ENCODE measurements around the gene TLL2.

TLL2 gene

GRCh38 chr10:96532523-96532922 is 18.8 kb upstream of the TLL2 start:
- Histone ChIP-seq H3K27me3 (ENCODE audit: control insufficient read depth, insufficient read depth, low read length) (no peaks in the 10 kb centered on the region), H3K4me1 (ENCODE audit: control insufficient read depth, insufficient read depth, low read length) (no peaks in the 10 kb centered on the region), H3K4me3 (ENCODE audit: low read depth, low read length) (no peak overlapping the region), H3K9ac (ENCODE audit: low read depth, low read length) (no peak overlapping the region), H3K9me3 (ENCODE audit: control insufficient read depth, insufficient read depth, low read length) (no peaks in the 10 kb centered on the region), H3K36me3 (ENCODE audit: control insufficient read depth, insufficient read depth, low read length) (no peaks in the 10 kb centered on the region)

- Histone ChIP-seq H3K9me3 (ENCODE audit: control insufficient read depth, insufficient read depth, low read length) (no peaks in the 10 kb centered on the region), H3K36me3 (ENCODE audit: control insufficient read depth, insufficient read depth, low read length) (no peaks in the 10 kb centered on the region), H3K9ac (ENCODE audit: low read depth, low read length) (no peak overlapping the region), H3K4me3 (ENCODE audit: low read depth, low read length) (no peak overlapping the region), H3K4me1 (ENCODE audit: control insufficient read depth, insufficient read depth, low read length) (no peaks in the 10 kb centered on the region), H3K27me3 (ENCODE audit: control insufficient read depth, insufficient read depth, low read length) (no peaks in the 10 kb centered on the region)
Observed at GRCh38 chr10:96529634-96530279, 16.0 kb upstream of the TLL2 start.

GRCh38 chr10:96524741-96525140 is 11.0 kb upstream of the TLL2 start:
- Histone ChIP-seq H3K4me1 (ENCODE audit: control insufficient read depth, insufficient read depth, low read length) (no peaks in the 10 kb centered on the region), H3K4me3 (ENCODE audit: low read depth, low read length) (no peak overlapping the region), H3K9ac (ENCODE audit: low read depth, low read length) (no peak overlapping the region), H3K36me3 (ENCODE audit: control insufficient read depth, insufficient read depth, low read length) (no peaks in the 10 kb centered on the region), H3K27me3 (ENCODE audit: control insufficient read depth, insufficient read depth, low read length) (no peaks in the 10 kb centered on the region), H3K9me3 (ENCODE audit: control insufficient read depth, insufficient read depth, low read length) (no peaks in the 10 kb centered on the region)

- H3K9me3 ChIP-seq (ENCODE audit: control insufficient read depth, insufficient read depth, low read length), result no peaks in the 10 kb centered on the region
- H3K9ac ChIP-seq (ENCODE audit: low read depth, low read length), result no peak overlapping the region
Observed at GRCh38 chr10:96517284-96517683, 3.6 kb upstream of the TLL2 start.

GRCh38 chr10:96516337-96516736 is 2.6 kb upstream of the TLL2 start:
- Histone ChIP-seq H3K36me3 (ENCODE audit: control insufficient read depth, insufficient read depth, low read length) (no peaks in the 10 kb centered on the region), H3K4me1 (ENCODE audit: control insufficient read depth, insufficient read depth, low read length) (peaks cover 7% of the 10 kb centered on the region), H3K27me3 (ENCODE audit: control insufficient read depth, insufficient read depth, low read length) (peaks cover 40% of the 10 kb centered on the region), H3K9me3 (ENCODE audit: control insufficient read depth, insufficient read depth, low read length) (no peaks in the 10 kb centered on the region), H3K9ac (ENCODE audit: low read depth, low read length) (no peak overlapping the region), H3K4me3 (ENCODE audit: low read depth, low read length) (no peak overlapping the region)

More at GRCh38 chr10:96517284-96517683, 3.6 kb upstream of the TLL2 start:
- H3K4me1 ChIP-seq (ENCODE audit: control insufficient read depth, insufficient read depth, low read length), result no peaks in the 10 kb centered on the region
- H3K4me3 ChIP-seq (ENCODE audit: low read depth, low read length), result no peak overlapping the region
- H3K36me3 ChIP-seq (ENCODE audit: control insufficient read depth, insufficient read depth, low read length), result no peaks in the 10 kb centered on the region
- peaks cover 31% of the 10 kb centered on the region for H3K27me3 ChIP-seq (ENCODE audit: control insufficient read depth, insufficient read depth, low read length)

- Histone ChIP-seq H3K9ac (ENCODE audit: low read depth, low read length) (no peak overlapping the region), H3K4me3 (ENCODE audit: low read depth, low read length) (peak overlapping the region; percentile 64), H3K4me1 (ENCODE audit: control insufficient read depth, insufficient read depth, low read length) (peaks cover 10% of the 10 kb centered on the region), H3K36me3 (ENCODE audit: control insufficient read depth, insufficient read depth, low read length) (no peaks in the 10 kb centered on the region), H3K27me3 (ENCODE audit: control insufficient read depth, insufficient read depth, low read length) (peaks cover 46% of the 10 kb centered on the region), H3K9me3 (ENCODE audit: control insufficient read depth, insufficient read depth, low read length) (no peaks in the 10 kb centered on the region)
Observed at GRCh38 chr10:96513305-96513697, 425 bp downstream of the TLL2 start.

GRCh38 chr10:96512524-96513304 is 1.0 kb downstream of the TLL2 start:
- Histone ChIP-seq H3K36me3 (ENCODE audit: control insufficient read depth, insufficient read depth, low read length) (no peaks in the 10 kb centered on the region), H3K4me1 (ENCODE audit: control insufficient read depth, insufficient read depth, low read length) (peaks cover 10% of the 10 kb centered on the region), H3K9ac (ENCODE audit: low read depth, low read length) (no peak overlapping the region), H3K9me3 (ENCODE audit: control insufficient read depth, insufficient read depth, low read length) (no peaks in the 10 kb centered on the region), H3K27me3 (ENCODE audit: control insufficient read depth, insufficient read depth, low read length) (peaks cover 49% of the 10 kb centered on the region), H3K4me3 (ENCODE audit: low read depth, low read length) (peak overlapping the region; percentile 64)

- peaks cover 10% of the 10 kb centered on the region for H3K4me1 ChIP-seq (ENCODE audit: control insufficient read depth, insufficient read depth, low read length)
- H3K27me3 ChIP-seq (ENCODE audit: control insufficient read depth, insufficient read depth, low read length), result peaks cover 44% of the 10 kb centered on the region
- H3K9ac ChIP-seq (ENCODE audit: low read depth, low read length), result no peak overlapping the region
- no peaks in the 10 kb centered on the region for H3K36me3 ChIP-seq (ENCODE audit: control insufficient read depth, insufficient read depth, low read length)
- no peaks in the 10 kb centered on the region for H3K9me3 ChIP-seq (ENCODE audit: control insufficient read depth, insufficient read depth, low read length)
- peak overlapping the region; percentile 64 for H3K4me3 ChIP-seq (ENCODE audit: low read depth, low read length)
Observed at GRCh38 chr10:96511044-96511945, 2.4 kb downstream of the TLL2 start.

- Histone ChIP-seq H3K27me3 (ENCODE audit: control insufficient read depth, insufficient read depth, low read length) (peaks cover 25% of the 10 kb centered on the region), H3K9me3 (ENCODE audit: control insufficient read depth, insufficient read depth, low read length) (no peaks in the 10 kb centered on the region), H3K4me3 (ENCODE audit: low read depth, low read length) (no peak overlapping the region), H3K9ac (ENCODE audit: low read depth, low read length) (no peak overlapping the region), H3K36me3 (ENCODE audit: control insufficient read depth, insufficient read depth, low read length) (no peaks in the 10 kb centered on the region), H3K4me1 (ENCODE audit: control insufficient read depth, insufficient read depth, low read length) (peaks cover 10% of the 10 kb centered on the region)
Observed at GRCh38 chr10:96509017-96509641, 4.6 kb downstream of the TLL2 start.

GRCh38 chr10:96507044-96507443 is 6.7 kb downstream of the TLL2 start:
- Histone ChIP-seq H3K4me3 (ENCODE audit: low read depth, low read length) (no peak overlapping the region), H3K9ac (ENCODE audit: low read depth, low read length) (no peak overlapping the region), H3K36me3 (ENCODE audit: control insufficient read depth, insufficient read depth, low read length) (no peaks in the 10 kb centered on the region), H3K4me1 (ENCODE audit: control insufficient read depth, insufficient read depth, low read length) (peaks cover 9% of the 10 kb centered on the region), H3K27me3 (ENCODE audit: control insufficient read depth, insufficient read depth, low read length) (peaks cover 19% of the 10 kb centered on the region), H3K9me3 (ENCODE audit: control insufficient read depth, insufficient read depth, low read length) (no peaks in the 10 kb centered on the region)

Measured in iPS-15b (cell line).